ENCODE data around the gene HK1.

HK1 gene

DNA sequence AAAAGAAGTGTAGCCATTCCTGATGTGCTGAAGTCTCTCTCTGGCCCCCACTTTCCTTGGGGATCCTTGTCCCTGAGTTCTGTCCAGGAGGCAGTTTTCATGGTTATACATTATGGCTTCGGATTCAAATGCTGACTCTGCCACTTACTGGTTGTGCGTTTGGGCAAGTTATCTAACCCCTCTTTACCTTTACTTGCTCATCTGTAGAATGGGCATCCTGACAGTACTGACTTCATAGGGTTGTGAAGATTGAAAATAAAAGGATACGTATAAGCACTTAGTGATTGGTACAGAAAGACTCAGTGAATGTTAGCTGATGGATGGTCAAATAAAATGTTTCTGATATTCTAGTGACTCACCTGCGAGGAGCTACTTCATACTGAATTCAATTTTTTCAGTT, 73.3 kb downstream of the HK1 start:
- DNase-seq, result no peak

- DNase-seq, result no peak
These were observed 74.4 kb downstream of the HK1 start for GRCh38 chr10:69352569-69353264.

GRCh38 chr10:69353977-69354635, 75.8 kb downstream of the HK1 start:
- no peak for DNase-seq

- no peak for DNase-seq
These were observed 77.9 kb downstream of the HK1 start for GRCh38 chr10:69356187-69356586.

- DNase-seq, result no peak
These were observed 80.0 kb downstream of the HK1 start for GRCh38 chr10:69358148-69358795.

DNA sequence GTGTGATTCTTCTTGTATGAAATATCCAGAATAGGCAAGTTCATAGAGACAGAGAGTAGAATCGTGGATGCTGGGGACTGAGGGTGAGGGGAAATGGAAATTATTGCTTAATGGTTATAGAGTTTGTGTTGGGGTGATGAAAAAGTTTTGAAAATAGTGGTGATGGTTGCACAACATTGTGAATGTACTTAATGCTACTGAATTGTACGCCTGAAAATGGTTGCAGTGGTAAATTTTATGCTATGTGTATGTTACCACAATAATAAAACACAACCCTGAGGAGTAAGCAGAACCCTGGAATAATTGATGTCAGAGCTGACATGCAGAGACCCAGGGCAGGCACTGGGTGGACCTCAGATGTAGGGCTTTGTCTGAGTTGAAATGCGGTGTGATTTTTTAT, 80.9 kb downstream of the HK1 start:
- no peak for DNase-seq

- DNase-seq, result no peak
These were observed 81.3 kb downstream of the HK1 start for GRCh38 chr10:69359594-69359993.

DNA sequence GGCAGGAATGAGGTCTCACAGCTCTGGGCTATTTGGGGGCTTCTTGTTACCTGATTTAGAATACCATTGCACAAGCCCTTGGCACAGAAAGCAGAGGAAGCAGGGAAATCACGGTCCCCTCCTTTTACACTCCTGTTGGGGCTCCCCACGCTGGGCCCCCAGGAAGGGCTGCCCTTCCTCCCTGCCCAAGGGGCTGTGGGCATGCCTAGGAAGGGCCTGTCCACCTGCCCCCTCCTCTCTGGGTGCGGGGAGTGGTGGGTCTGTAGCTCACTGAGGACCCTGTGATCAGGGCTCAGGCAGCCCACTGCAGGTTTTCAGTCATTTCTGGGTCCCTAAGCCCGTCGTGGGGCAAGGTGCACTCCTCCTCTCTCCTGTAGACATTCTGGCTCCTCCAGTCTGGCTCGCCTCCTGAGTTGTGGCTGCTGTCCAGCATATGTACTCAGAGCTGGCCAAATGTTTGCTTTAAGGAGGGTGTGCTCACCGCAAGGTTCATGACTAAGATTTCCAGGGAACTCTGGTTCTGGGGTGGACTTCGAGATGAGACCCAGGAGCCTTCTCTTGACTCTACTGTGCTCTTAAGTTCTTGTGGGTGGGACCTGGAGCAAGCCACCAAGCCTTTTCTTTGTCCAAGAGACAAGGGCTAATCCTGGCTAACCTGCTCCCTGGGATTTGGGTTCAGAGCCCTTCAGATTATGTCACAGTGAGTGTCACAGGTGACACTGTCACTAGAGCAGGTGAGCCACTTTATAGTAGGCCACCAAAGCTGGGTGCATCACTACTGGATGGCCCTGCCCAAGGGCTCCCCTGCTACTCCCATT, 82.4 kb downstream of the HK1 start:
- peak; percentile 30 to 76 for DNase-seq

DNA sequence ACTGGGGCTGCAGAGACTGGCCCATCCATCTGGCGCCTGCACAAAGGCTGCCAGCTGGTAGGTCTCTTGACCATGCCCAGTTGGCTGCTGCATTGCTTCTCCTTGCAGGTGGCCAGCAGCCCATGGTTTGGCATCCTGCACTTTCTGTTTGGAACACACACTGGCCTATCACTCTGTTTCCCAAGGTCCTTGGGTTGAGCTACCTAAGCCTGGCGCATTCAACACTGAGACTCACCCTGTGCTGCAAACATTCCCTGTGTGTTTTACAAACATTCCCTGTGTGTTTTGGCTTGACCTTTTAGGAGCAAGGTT, 83.0 kb downstream of the HK1 start:
- DNase-seq, result peak; percentile 81 to 91

DNA sequence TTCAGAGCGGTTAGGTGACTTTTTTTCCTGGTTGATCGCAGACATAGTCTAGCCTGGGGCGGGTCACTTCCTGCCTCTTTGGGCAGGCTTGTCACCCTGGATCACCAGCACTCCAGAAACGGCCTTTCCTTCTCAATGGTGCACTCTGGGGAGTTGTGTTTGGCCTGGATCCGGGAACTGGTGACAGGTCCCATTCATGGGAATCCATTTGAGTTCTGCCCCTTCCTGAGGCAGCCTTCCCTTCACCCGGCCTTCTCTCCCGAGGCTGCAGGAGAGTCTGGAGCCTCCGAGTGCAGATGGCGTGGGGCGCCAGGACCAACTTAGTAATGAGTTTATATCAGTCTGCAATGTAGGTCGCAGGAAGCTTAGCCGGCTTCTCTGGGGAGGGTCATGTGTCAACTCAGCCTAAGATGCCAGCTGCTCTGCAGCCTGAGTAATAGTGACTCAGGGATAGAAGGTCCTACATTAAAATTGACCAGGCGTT, 84.2 kb downstream of the HK1 start:
- DNase-seq, result no peak

DNA sequence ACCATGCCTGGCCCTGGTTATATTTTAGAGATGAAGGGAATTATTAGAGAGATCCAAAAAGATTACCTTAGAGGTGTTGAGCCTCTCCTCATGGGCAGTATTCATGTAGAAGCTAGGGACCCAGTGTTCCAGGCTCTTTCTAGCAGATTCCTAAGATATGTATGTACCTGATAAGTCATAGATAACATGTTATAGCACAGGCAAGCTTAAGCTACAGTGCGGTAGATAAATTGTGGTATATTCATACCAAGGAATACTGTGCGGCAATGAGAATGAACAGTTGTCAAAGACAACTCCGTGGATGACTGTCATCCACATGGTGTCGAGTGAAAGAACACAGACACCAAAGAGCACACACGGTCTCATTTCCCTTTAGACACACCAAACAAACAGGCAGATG, 85.4 kb downstream of the HK1 start:
- DNase-seq, result no peak

DNA sequence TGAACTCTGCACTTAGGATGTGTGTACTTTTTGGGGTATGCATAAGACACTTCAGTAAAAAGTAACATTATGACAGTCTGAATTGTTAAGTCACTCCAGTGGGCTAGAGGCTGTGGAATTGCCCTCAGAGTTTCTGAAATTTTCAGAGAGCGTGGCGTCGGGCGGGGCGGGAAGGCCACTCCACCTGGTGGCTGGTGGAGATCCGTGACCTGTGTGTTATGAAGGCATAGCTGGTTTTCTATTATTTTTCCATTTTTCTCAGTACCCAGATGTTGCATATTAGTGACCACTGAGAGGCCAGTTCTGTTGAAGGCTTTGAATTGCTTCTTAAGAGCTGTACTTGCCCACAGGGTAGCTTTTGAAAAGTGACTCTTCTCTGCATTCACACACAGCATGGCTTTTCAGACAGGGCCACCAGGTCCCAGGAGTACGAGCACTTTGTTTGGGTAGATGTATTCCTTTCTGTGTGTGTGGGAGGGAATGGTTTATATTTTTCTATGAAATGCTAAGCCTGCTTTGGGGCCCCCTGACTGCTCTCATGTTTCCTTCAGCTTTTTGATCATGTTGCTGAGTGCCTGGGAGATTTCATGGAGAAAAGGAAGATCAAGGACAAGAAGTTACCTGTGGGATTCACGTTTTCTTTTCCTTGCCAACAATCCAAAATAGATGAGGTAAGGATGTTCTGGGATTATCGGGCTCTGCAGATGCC, 86.1 kb downstream of the HK1 start:
- no peak for DNase-seq

- DNase-seq, result no peak
These were observed 88.4 kb downstream of the HK1 start for GRCh38 chr10:69366738-69367137.

DNA sequence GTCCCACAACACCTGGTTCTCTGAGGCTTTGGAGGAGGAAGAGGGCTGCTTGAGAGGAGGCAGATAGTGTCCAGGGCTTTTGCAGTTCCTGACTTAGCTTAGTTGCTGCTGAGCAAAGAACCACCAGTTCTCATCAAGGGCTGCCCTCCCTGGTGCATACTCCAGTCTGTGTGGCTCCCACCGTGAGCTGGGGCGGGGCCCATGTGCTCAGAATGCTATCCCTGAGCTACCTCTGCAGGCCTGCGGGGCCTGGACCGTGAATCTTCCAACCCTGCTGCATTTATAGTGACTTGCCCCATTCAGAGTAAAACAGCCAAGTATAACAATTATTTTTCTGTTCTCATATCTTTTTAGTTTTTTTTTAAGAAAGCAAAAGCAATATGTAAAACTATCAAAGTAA, 89.2 kb downstream of the HK1 start:
- DNase-seq, result no peak

DNA sequence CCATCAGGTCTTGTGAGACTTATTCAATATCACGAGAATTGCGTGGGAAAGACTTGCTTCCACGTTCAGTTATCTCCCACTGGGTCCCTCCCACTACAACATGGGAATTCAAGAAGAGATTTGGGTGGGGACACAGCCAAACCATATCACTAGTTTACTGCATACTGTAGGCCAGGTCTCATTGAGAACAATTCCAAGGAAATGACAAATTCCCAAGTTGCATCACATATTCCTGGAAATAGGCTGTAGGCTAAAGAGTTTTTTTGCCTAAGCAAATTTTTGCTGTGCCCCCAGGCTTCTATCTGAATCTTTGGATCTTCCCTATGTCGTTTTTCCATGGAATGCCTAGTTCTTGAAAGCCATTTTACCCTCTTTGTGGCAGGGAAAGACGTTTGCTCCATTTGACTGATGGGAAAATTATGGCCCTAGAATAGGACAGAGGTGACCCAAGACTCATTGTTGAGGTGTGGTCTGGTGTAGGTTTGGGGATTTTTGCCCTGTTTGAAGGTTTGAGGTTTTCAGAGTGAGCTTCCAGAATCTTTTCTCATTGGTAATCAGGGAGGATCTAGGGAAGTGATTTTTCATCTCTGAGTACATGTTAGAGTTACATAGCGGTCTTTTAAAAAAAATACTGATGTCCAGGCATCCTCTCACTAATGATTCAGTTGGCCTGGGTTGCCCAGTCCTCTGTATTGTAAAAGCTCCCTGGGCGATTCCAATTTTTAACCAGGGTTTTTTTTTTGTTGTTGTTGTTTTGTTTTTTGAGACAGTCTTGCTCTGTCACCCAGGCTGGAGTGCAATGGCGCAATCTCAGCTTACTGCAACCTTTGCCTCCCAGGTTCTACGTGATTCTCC, 94.1 kb downstream of the HK1 start:
- no peak for DNase-seq

GRCh38 chr10:69374242-69374641, 95.9 kb downstream of the HK1 start:
- no peak for DNase-seq

GRCh38 chr10:69374931-69375306, 96.6 kb downstream of the HK1 start:
- no peak for DNase-seq

DNA sequence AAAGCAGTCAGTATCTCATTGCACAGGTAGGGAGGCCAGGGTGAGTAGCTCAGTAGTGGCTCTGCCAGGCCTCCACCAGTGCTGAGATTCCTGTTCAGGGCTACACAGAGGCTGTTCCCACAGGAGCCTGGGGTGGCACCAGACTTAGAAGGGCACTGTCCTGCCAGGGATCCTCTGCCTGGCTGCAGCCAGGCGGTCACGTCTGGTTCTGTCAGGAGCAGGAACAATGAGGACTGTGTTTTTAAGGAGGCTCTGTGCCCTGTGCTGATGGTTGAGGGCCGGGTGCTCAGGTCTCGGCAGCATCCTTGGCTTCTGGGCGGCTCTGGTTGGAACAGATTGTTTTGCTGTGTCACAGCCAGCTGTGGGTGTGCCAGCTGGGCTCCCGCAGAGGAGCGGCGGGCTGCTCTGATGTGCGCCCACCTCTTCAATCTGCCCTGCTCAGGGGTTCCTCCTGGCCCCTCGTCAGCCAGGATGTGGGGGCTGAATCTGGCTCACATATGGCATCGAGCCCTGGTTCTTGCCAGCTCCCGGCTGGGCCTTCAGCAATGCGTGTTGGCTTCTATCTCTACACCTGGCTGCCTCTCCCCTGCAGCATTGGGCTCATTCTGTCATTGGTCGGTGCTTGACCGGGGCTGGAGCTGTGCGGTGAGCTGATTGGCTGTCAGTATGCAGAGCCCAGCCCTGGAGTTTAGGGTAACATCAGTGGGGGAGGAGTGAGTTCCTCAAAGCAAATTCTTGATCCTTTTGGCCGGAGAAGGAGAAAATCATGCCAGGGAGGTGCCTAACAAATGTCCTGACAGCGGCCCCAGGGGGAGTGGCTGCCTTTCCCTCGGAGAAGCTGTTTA, 97.2 kb downstream of the HK1 start:
- DNase-seq, result peak; percentile 84 to 93

GRCh38 chr10:69376662-69377061, 98.4 kb downstream of the HK1 start:
- DNase-seq, result no peak

DNA sequence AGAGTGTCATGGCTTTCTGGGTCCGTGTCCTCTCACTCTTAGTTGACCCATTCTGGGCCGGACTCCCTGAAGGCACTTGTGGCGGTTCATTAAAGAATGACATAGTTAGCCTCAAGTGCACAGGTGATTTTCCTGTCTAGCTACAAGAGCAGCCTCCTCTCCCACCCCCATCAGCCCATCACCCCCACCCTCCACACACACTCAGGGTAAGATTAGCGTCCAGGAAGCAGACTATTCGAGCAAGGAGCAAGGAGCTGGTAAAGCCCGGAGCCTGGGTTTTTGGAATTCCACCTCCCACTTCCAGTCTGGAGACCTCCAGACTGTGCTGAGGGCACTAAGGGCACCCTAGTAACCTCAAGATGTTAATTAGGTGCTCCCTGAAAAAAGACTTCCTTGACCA, 98.9 kb downstream of the HK1 start:
- no peak for DNase-seq

DNA sequence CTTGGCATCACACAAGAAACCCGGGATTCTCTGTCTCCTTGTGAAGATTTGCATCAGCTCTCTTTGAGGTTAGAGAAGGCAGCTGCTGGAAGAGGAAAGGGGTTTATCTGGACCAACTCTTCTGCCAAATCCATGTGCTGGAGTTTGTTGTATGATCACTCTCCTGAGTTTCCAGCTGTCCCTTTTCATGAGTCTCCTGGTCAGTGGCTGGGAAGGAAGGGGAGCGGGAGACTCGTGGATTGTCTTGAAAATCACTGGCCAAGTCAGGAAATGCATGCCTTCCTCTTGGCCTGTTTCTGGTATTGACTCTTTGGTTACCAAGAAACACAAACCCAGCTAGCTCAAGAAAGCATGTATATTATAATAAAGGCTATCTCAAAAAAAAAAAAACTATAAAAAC, 99.6 kb downstream of the HK1 start:
- no peak for DNase-seq
